HG03521 (cell line): ENCODE data around the gene MASP1.
"Not testable (repeated sequence)": the region's sequence is repeated elsewhere in the genome, so short reads cannot be mapped to it uniquely, and the experiment has no call there.

Source experiments
- ATAC-seq: cut with Tn5 transposase; IDR thresholded peaks from one replicate; pipeline ENCODE4 v1.9.1; 2021; ENCODE audit warnings: mild to moderate bottlenecking, moderate library complexity; ENCODE audit not compliant: unreplicated experiment

The MASP1 gene

GRCh38 chr3:187230011-187230410 is 61.5 kb downstream of the MASP1 start:
- no peak for ATAC-seq

- no peak for ATAC-seq
Observed at GRCh38 chr3:187228740-187229139, 62.8 kb downstream of the MASP1 start.

- ATAC-seq, result no peak
Observed at GRCh38 chr3:187227658-187228258, 63.8 kb downstream of the MASP1 start.

GRCh38 chr3:187223799-187224198 is 67.7 kb downstream of the MASP1 start:
- ATAC-seq, result no peak

GRCh38 chr3:187222801-187223200 is 68.7 kb downstream of the MASP1 start:
- no peak for ATAC-seq

- ATAC-seq, result no peak
Observed at GRCh38 chr3:187215460-187215859, 76.1 kb downstream of the MASP1 start.

- no peak for ATAC-seq
Observed at GRCh38 chr3:187213616-187214015, 77.9 kb downstream of the MASP1 start.

GRCh38 chr3:187212705-187213104 is 78.8 kb downstream of the MASP1 start:
- no peak for ATAC-seq

GRCh38 chr3:187212196-187212545 is 79.4 kb downstream of the MASP1 start:
- ATAC-seq, result no peak

GRCh38 chr3:187211532-187212195 is 79.9 kb downstream of the MASP1 start:
- no peak for ATAC-seq

GRCh38 chr3:187210545-187211327 is 80.8 kb downstream of the MASP1 start:
- peak; percentile 79 for ATAC-seq

GRCh38 chr3:187210091-187210490 is 81.4 kb downstream of the MASP1 start:
- ATAC-seq, result no peak

- no peak for ATAC-seq
Observed at GRCh38 chr3:187209491-187209890, 82.0 kb downstream of the MASP1 start.

GRCh38 chr3:187208159-187208558 is 83.4 kb downstream of the MASP1 start:
- no peak for ATAC-seq

GRCh38 chr3:187207624-187208023 is 83.9 kb downstream of the MASP1 start:
- no peak for ATAC-seq

- no peak for ATAC-seq
Observed at GRCh38 chr3:187207062-187207461, 84.5 kb downstream of the MASP1 start.

GRCh38 chr3:187205683-187206082 is 85.9 kb downstream of the MASP1 start:
- no peak for ATAC-seq

- not testable (repeated sequence) for ATAC-seq
Observed at GRCh38 chr3:187199463-187200050, 92.0 kb downstream of the MASP1 start.

GRCh38 chr3:187198490-187198889 is 93.0 kb downstream of the MASP1 start:
- no peak for ATAC-seq

GRCh38 chr3:187197335-187197649 is 94.2 kb downstream of the MASP1 start, which contains the start of gene RTP1:
RTP1 (plus strand) TSS chr3:187197486; CDS start chr3:187197516, 30 bp downstream.
- ATAC-seq, result no peak

- no peak for ATAC-seq
Observed at GRCh38 chr3:187196573-187197334, 94.8 kb downstream of the MASP1 start.
